SU-DHL-6 (cell line): ENCODE measurements around the gene DCBLD2.

Experiments
- H2AFZ ChIP-seq: fragments of 200-600 bp; sonication (generic); 2 replicates; pipeline ENCODE4 v1.6.1; 2014; ENCODE audit warnings: low read depth, mild to moderate bottlenecking, moderate library complexity, mixed read lengths, antibody characterized with exemption, low read length; ENCODE audit not compliant: severe bottlenecking
- H3F3A ChIP-seq: fragments of 200-600 bp; shearing (Covaris generic); 2 replicates; pipeline ENCODE4 v1.6.0; 2016; ENCODE audit warnings: antibody characterized with exemption, mild to moderate bottlenecking; ENCODE audit not compliant: insufficient read depth
- H3K27ac ChIP-seq: fragments of 200-600 bp; sonication (generic); 2 replicates; pipeline ENCODE4 v1.5.1; 2016; ENCODE audit warnings: low read depth, mild to moderate bottlenecking, low read length, moderate library complexity, mixed read lengths
- H3K27me3 ChIP-seq: fragments of 200-600 bp; sonication (generic), shearing (Covaris generic); 2 replicates; pipeline ENCODE4 v1.6.0; 2014; ENCODE audit warnings: mild to moderate bottlenecking, low read length
- H3K36me3 ChIP-seq: fragments of 200-600 bp; sonication (generic); 2 replicates; pipeline ENCODE4 v1.6.1; 2014; ENCODE audit warnings: mild to moderate bottlenecking, low read length, mixed read lengths
- H3K4me2 ChIP-seq: fragments of 300-600, 200-600 bp; shearing (Covaris generic), sonication (generic); 2 replicates; pipeline ENCODE4 v1.6.0; 2014; ENCODE audit warnings: low read length, low read depth, mild to moderate bottlenecking; ENCODE audit not compliant: poor library complexity, severe bottlenecking
- H3K4me3 ChIP-seq: fragments of 200-600 bp; sonication (generic); 2 replicates; pipeline ENCODE4 v1.5.1; 2014; ENCODE audit warnings: antibody characterized with exemption, low read length, mild to moderate bottlenecking, mixed read lengths; ENCODE audit not compliant: insufficient read depth, poor library complexity, severe bottlenecking
- H3K79me2 ChIP-seq: fragments of 200-600 bp; sonication (generic); 2 replicates; pipeline ENCODE4 v1.6.1; 2014; ENCODE audit warnings: mild to moderate bottlenecking, low read length, moderate library complexity; ENCODE audit not compliant: insufficient read depth
- H3K9ac ChIP-seq: fragments of 200-600 bp; sonication (generic); 2 replicates; pipeline ENCODE4 v1.7.0; 2014; ENCODE audit warnings: mild to moderate bottlenecking, low read length
- H3K9me2 ChIP-seq: fragments of 200-600 bp; sonication (generic); replicated peaks from 2 replicates; pipeline ENCODE4 v1.6.1; 2014; ENCODE audit warnings: low read length; ENCODE audit not compliant: insufficient read depth
- H3K9me3 ChIP-seq: fragments of 200-600 bp; sonication (generic); 2 replicates; pipeline ENCODE4 v1.6.1; 2014; ENCODE audit warnings: low read length, mixed read lengths; ENCODE audit not compliant: insufficient read depth
- H4K20me1 ChIP-seq: fragments of 200-600 bp; sonication (generic); 2 replicates; pipeline ENCODE4 v1.6.1; 2014; ENCODE audit warnings: low read depth, mild to moderate bottlenecking, antibody characterized with exemption, low read length, moderate library complexity, mixed read lengths
- CTCF ChIP-seq: fragments of 200-600 bp; sonication (generic); IDR thresholded peaks from one replicate; pipeline ENCODE4 v1.5.1; 2017; ENCODE audit warnings: antibody characterized with exemption, mild to moderate bottlenecking, low read length, moderate library complexity; ENCODE audit not compliant: insufficient read depth, poor library complexity, severe bottlenecking
- EZH2phosphoT487 ChIP-seq: fragments of 200-600 bp; sonication (generic), shearing (Covaris generic); conservative IDR thresholded peaks from 2 replicates; pipeline ENCODE4 v1.6.1; 2018; ENCODE audit warnings: mild to moderate bottlenecking, antibody characterized with exemption, low read length, moderate library complexity, mixed read lengths

Gene DCBLD2

GRCh38 chr3:98855806-98856400, 45.6 kb downstream of the DCBLD2 start:
- no peak for TF ChIP-seq CTCF
- TF ChIP-seq EZH2phosphoT487 = no peak
- Histone ChIP-seq H3K36me3 (no peaks in the 10 kb centered on the region), H3F3A (no peaks in the 10 kb centered on the region), H3K9me3 (no peaks in the 10 kb centered on the region), H4K20me1 (no peaks in the 10 kb centered on the region), H3K27me3 (no peaks in the 10 kb centered on the region), H3K4me2 (no peak overlapping the region), H3K27ac (no peak overlapping the region), H3K4me3 (no peak overlapping the region), H3K9me2 (no peaks in the 10 kb centered on the region), H3K9ac (no peak overlapping the region), H2AFZ (no peak overlapping the region), H3K79me2 (no peaks in the 10 kb centered on the region)

- H3K36me3 ChIP-seq = no peaks in the 10 kb centered on the region
- no peaks in the 10 kb centered on the region for H3K27me3 ChIP-seq
- no peak for TF ChIP-seq CTCF
- TF ChIP-seq EZH2phosphoT487 = no peak
- H3K27ac ChIP-seq = no peak overlapping the region
- H4K20me1 ChIP-seq = no peaks in the 10 kb centered on the region
- H3K9me3 ChIP-seq = no peaks in the 10 kb centered on the region
- H3K9ac ChIP-seq = no peak overlapping the region
- no peaks in the 10 kb centered on the region for H3K9me2 ChIP-seq
- H3K79me2 ChIP-seq = no peaks in the 10 kb centered on the region
- no peak overlapping the region for H3K4me2 ChIP-seq
- H3K4me3 ChIP-seq = no peak overlapping the region
- no peak overlapping the region for H2AFZ ChIP-seq
- no peaks in the 10 kb centered on the region for H3F3A ChIP-seq
Observed at GRCh38 chr3:98848108-98848507, 53.4 kb downstream of the DCBLD2 start.

GRCh38 chr3:98846101-98846500, 55.4 kb downstream of the DCBLD2 start:
- H3K9me2 ChIP-seq = no peaks in the 10 kb centered on the region
- no peaks in the 10 kb centered on the region for H3K36me3 ChIP-seq
- no peak overlapping the region for H3K27ac ChIP-seq
- TF ChIP-seq EZH2phosphoT487 (no peak), CTCF (no peak)
- H3K4me3 ChIP-seq = no peak overlapping the region
- no peaks in the 10 kb centered on the region for H4K20me1 ChIP-seq
- H3K27me3 ChIP-seq = no peaks in the 10 kb centered on the region
- H3F3A ChIP-seq = no peaks in the 10 kb centered on the region
- H3K9ac ChIP-seq = no peak overlapping the region
- H3K4me2 ChIP-seq = no peak overlapping the region
- H2AFZ ChIP-seq = no peak overlapping the region
- H3K79me2 ChIP-seq = no peaks in the 10 kb centered on the region
- H3K9me3 ChIP-seq = no peaks in the 10 kb centered on the region
